NCI-H1930 (cell line): Measurements from ENCODE around the gene TWNK.
"Not testable (repeated sequence)": the region's sequence is repeated elsewhere in the genome, so short reads cannot be mapped to it uniquely, and the experiment has no call there.

Experiments used
- DNase-seq, 2 experiments: peaks; one replicate each; lab custom pipeline; 2025; lab: John Stamatoyannopoulos, UW

TWNK gene

GRCh38 chr10:101030496-101031127 is 43.3 kb downstream of the TWNK start:
- DNase-seq = no peak

GRCh38 chr10:101031128-101031795 is 43.9 kb downstream of the TWNK start, which contains the start of the genes PDZD7 and SFXN3:
TSS of gene PDZD7 (minus strand) at chr10:101031129. CDS start at chr10:101030219, 910 bp downstream.
TSS of gene SFXN3 (plus strand) at chr10:101031234. CDS start at chr10:101034695, 3,461 bp downstream.
- DNase-seq = peak; percentile 64 to 80

- DNase-seq = peak; percentile 25 to 51
These were observed 44.7 kb downstream of the TWNK start for GRCh38 chr10:101031796-101032636.

- no peak for DNase-seq
These were observed 45.4 kb downstream of the TWNK start for GRCh38 chr10:101032637-101033224.

- no peak for DNase-seq
These were observed 45.9 kb downstream of the TWNK start for GRCh38 chr10:101033276-101033675.

- not testable (repeated sequence) for DNase-seq
These were observed 47.1 kb downstream of the TWNK start for GRCh38 chr10:101034404-101034803.

GRCh38 chr10:101035314-101035713 is 48.0 kb downstream of the TWNK start:
- DNase-seq = no peak

- no peak for DNase-seq
These were observed 48.8 kb downstream of the TWNK start for GRCh38 chr10:101035916-101036702.

- DNase-seq = no peak
These were observed 49.4 kb downstream of the TWNK start for GRCh38 chr10:101036726-101037125.

- DNase-seq = no peak
These were observed 51.1 kb downstream of the TWNK start for GRCh38 chr10:101038484-101038883.

- DNase-seq = no peak
These were observed 52.7 kb downstream of the TWNK start for GRCh38 chr10:101040061-101040460.

- no peak for DNase-seq
These were observed 53.5 kb downstream of the TWNK start for GRCh38 chr10:101040851-101041250.

GRCh38 chr10:101041252-101041761 is 54.0 kb downstream of the TWNK start:
- peak; percentile 11 to 45 for DNase-seq

- DNase-seq = no peak
These were observed 54.8 kb downstream of the TWNK start for GRCh38 chr10:101042118-101042517.

GRCh38 chr10:101042667-101043362 is 55.5 kb downstream of the TWNK start:
- DNase-seq = peak; percentile 82 to 83

GRCh38 chr10:101043363-101043707 is 56.0 kb downstream of the TWNK start:
- DNase-seq = no peak
